GM21367 (cell line): ENCODE results near the gene MST1R.
"Not testable (repeated sequence)": the region's sequence is repeated elsewhere in the genome, so short reads cannot be mapped to it uniquely, and the experiment has no call there.

Experiments used
- ATAC-seq: cut with Tn5 transposase; IDR thresholded peaks from one replicate; pipeline ENCODE4 v1.9.1; 2021; ENCODE audit not compliant: unreplicated experiment

The MST1R gene

DNA sequence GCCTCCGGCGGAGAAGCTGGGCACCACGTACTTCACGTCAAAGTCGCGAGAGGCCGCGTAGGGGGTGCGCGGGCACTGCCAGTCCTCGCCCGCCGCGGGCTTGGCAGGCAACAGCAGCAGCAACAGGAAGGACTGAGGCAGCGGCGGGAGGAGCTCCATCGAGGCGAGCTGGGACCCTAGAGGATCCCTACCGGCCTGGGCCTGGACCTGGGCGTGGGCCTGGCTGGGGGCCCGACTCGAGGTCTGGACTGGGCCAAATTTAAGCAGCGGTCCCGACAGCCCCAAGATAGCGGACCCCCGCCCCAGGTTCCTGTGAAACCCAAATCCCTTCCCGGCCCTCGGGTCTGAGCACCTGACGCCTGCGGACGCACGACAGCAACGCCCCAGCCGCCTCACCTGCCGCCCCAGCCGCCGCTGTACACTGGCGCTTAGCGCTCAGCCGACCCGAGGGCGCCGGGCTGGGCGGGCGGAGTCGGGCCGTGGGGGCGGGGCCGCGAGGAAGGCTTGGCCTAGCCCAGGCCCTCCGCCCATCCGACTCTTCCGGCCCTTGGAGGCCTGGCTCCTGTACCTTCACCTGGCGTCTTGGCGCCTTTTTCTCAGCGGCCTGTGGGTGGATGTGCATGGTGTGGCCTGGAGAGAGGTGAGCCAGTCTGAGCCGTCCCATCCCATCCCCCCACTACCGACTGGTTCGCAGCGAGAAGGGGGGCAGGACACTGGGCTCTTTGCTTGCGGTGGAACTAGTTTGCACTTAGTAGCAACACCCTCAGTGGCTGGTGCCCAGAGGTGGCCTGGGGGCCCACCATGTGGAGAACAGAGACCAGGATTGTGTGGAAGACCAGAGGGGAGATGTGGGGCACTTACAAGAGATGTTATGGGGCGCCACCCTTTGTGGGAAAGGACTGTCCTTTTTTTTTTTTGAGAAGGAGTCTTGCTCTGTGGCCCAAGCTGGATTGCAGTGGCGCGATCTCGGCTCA, at the start of gene MST1R:
Gene MST1R, minus strand, starts transcription at position 423 of the 974 bp plus-strand sequence. Its CDS starts 264 bp downstream, at position 159.
- ATAC-seq: no peak

- no peak for ATAC-seq
Observed at GRCh38 chr3:49952924-49953323, 49.3 kb upstream of the MST1R start.

DNA sequence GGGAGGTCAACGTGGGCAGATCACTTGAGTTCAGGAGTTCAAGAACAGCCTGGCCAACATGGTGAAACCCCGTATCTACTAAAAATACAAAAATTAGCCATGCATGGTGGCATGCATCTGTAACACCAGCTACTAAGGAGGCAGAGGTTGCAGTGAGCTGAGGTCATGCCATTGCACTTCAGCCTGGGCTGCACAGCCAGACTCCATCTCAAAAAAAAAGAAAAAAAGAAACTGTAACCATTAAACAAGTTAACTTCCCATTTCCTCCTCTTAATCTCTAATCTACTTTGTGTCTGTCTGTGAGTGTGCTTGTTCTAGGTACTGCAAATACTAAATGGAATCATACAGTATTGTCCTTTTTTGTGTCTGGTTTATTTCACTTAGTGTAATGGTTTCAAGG, 39.0 kb upstream of the MST1R start:
- ATAC-seq: no peak

DNA sequence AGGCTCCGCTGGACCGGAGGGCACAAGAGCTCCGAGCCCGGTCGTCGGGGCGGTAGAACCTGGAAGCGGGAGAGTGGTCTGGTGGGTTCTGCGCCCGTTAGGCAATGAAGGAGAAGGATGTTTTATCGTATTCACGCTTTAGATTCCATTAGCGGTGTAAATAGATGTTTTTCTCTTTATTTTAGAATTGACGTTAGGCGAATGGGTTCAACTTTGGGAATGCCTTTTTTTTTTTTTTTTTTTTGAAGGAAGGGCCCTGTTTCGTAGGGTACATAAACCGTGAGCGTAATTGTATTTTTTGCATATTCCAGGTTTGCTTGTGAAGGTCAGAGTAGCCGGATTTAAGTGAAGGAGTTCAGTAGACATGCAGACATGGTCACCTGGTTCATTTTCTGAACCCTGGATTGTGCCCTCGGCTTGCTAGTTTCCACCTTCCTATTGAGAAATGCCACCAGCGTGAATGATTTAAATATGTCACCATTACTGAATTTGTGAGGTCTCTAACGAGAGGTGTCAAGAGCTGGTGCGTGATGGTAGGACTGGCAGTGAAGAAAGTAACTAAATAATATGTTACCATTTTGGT, 37.1 kb upstream of the MST1R start:
- ATAC-seq: no peak

- ATAC-seq: peak; percentile 79
Observed at GRCh38 chr3:49939858-49940666, 36.4 kb upstream of the MST1R start, which contains the start of gene RBM6. TSS of gene RBM6 (plus strand) at chr3:49940150. CDS start at chr3:49962642, 22,492 bp downstream.

GRCh38 chr3:49937090-49937489, 33.4 kb upstream of the MST1R start:
- ATAC-seq: no peak

- ATAC-seq: not testable (repeated sequence)
Observed at GRCh38 chr3:49932281-49932680, 28.6 kb upstream of the MST1R start.

DNA sequence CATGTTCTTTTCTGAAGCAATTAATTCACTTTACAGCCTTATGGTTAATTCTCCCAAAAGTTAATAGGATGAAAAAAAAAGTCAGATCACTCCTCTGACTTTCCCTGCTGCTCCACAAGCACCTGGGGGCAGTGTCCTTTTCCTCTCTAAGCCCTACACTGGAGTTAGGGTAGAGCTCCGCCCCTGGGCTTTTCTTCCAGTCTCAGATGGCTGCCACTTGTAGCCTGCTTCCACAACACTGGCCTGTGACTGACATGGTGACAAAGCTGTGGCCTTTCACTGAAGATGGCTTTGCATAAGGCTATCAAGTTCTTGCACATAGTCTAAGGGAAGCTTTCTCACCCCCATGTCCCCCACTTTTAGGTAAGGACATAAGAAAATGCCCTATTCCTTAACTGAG, 27.2 kb upstream of the MST1R start:
- no peak for ATAC-seq

GRCh38 chr3:49930168-49930690, 26.6 kb upstream of the MST1R start:
- no peak for ATAC-seq

DNA sequence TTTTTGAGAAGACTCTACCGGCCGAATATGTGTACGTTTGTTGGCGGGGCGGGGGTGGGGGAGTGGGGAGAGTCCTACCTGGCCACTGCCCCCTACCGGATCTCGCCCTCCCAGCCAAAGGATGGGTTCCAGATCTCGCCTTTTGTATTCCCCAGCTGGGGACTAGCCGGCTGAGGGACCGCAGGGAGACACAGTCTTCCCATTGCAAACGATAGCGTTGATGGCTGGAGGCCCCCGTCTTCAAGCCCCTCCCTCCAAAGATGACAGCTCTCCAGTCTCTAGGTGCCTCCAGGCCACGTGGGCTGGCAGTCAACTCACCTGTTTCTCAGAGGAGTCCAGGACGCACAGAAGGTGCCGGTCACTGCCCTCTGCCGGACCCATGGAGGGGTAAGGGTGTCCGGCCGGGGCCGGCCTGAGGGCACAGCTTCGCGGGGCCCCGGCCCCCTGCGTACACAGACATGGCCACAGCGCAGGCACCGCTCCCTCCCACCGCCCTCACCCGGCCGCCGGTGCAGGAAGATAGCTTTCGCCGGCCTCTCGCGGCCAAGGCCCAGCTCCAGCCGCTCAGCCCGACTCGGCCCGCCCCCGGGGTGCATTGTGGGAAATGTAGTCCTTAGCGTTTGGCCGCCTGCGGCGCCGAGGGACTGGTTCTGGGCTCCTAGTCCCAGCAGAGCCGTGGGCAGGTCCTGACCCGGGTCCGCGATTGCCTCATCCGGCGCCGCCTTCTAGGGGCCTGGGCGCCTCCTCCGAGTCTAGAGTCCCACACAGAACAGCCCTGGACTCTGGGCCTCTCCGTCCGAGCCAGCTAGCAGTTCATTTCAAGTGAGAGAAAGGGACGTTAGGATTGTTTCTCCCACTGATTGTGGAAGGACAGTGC, 25.9 kb upstream of the MST1R start, which contains the start of gene MON1A:
Gene MON1A, minus strand, starts transcription at position 521 of the 877 bp plus-strand sequence. CDS start 16,465 bp downstream, outside the sequence.
- peak; percentile 84 for ATAC-seq

DNA sequence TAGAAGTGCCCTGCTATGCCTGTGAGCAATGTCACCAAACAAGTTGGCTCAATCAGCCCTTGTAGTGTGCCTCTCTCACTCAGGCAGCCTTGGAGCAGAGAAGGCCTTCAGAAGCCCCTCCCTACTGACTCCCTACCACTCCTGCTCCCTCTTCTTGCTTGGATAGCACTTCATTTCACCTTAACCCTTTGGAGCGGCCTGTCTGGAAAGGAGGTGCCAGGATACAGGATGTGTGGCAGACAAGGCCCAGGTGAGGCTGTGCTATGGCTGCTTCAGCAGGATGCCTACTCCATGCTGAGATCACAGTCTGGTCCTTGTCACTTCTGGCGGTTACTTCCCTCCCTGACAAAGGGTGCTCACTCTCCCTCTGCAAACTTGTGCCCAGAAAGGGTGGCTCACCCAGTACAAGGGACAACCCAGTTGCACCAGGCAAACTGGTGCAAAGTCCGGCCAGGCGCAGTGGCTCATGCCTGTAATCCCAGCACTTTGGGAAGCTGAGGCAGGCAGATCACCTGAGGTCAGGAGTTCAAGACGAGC, 24.9 kb upstream of the MST1R start:
- no peak for ATAC-seq

DNA sequence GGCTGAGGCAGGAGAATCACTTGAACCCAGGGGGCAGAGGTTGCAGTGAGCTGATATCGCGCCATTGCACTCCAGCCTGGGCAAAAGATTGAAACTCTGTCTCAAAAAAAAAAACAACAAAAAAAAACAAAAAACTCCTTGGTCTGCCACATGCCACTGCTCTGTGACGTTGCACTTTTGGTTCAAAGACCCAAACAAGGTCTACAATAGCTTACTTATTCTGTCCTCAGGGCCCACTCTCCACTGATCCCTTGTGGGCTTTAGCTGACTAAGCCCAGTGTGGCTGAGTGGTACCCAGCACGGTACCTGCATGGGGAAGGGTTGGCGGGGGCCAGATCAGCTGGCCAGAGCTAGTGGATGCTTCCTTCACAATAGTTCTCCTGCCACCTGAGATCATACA, 24.1 kb upstream of the MST1R start:
- no peak for ATAC-seq

- no peak for ATAC-seq
Observed at GRCh38 chr3:49926117-49926728, 22.6 kb upstream of the MST1R start.

DNA sequence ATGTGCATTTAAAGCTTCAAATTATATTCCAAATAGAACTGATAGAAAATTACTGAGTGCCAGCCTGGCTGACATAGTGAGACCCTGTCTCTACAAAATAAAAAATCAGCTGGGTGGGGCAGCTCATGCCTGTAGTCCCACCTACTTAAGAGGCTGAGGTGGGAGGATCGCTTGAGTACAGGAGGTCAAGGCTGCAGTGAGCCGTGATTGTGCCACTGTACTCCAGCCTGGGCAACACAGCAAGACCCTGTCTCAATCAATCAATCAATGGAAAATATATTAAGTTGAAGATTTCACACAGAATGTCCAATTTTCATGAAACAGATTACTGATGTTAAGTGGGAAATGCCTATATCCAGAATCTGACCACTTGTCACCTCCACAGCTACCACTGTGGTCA, 21.8 kb upstream of the MST1R start:
- no peak for ATAC-seq

DNA sequence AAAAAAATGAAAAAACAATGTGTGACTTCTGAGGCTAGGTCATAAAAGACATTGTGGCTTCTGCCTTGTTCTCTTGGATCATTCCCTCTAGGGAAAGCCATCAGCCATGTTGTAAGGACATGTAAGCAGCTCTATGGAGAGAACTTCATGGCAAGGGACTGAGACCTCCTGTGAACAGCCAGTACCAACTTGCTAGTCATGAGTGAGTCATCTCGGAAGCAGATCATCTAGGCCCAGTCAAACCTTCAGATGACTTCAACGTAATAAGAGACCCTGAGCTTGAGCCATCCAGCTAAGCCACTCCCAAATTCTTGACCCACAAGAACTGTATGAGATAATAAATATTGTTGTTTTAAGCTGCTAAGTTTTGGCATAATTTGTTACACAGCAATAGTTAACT, 21.0 kb upstream of the MST1R start:
- ATAC-seq: no peak

DNA sequence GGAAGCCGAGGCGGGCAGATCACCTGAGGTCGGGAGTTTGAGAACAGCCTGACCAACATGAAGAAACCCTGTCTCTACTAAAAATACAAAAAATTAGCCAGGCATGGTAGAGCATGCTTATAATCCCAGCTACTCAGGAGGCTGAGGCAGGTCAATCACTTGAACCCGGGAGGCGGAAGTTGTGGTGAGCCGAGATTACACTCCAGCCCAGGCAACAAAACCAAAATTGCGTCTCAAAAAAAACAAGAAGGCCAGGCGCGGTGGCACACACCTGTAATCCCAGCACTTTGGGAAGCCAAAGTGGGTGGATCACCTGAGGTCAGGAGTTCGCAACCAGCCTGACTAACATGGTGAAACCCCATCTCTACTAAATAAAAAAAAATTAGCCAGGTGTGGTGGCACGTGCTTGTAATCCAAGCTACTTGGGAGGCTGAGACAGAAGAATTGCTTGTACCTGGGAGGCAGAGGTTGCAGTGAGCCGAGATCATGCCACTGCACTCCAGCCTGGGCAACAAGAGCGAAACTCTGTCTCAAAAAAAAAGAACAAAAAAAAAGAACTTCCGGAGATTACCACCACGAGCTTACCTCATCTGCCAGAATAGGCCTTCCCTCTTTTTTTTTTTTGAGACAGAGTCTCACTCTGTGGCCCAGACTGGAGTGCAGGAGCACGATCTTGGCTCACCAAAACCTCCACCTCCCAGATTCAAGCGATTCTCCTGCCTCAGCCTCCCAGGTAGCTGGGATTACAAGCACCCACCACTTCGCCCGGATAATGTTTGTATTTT, 14.3 kb upstream of the MST1R start:
- not testable (repeated sequence) for ATAC-seq

DNA sequence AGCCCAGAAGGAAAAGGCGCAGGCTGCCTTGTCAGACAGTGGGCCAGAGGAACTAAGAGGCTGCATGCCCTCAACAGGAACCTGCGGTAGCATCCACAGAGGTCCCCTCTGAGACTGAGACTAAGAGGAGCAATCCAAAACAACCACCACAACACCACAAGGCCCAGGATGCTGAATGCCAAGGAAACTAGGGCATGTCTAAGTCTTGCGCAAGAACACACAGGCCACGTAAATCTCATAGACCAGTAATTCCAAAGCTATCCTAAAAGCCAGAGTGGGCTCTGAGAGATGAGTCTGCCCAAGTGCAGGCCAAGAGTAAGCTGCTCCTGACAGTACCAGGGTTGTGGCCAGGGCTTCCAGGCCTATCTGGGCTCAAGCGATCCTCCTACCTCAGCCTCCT, 13.0 kb upstream of the MST1R start:
- ATAC-seq: no peak

- ATAC-seq: no peak
Observed at GRCh38 chr3:49914906-49915305, 11.2 kb upstream of the MST1R start.
